ENCODE data around the gene GNG10. TPM values are rescaled to one million over a fixed set of nuclear protein-coding genes. Genes with fewer than 3 reads are reported as not detected.

GNG10 gene
- polyA plus RNA-seq, 1 experiment: 108 TPM

DNA sequence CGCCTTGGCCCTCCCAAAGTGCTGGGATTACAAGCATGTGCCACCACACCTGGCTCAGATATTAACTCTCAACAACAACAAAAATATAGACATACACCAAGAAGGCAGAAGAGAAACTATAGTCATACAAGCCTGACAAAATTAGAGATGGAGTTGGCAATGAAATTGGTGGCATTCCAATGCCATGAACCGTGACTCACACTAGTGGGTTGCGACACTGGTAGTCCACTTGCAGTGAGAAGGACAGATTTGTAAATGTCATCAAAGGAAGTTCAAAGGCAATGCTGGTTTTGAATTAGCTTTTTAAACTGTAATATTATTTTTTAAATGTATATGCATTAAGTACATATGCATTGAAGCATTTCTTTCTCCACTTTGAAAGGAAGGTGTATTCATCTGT is 38.8 kb upstream of the GNG10 start:
- no peak overlapping the region for H3K4me3 ChIP-seq (ENCODE audit: low read depth, low read length)
- CTCF ChIA-PET: interaction anchor here (1.3 kb wide), 1 partner anchor 24 kb away, joined by 3 read pairs; the partner anchor contains the start of gene PTGR1
- POLR2A ChIA-PET: interaction anchor here (1.0 kb wide), 1 partner anchor 9 kb away, joined by 4 read pairs; the partner anchor contains the start of gene DNAJC25
- no peak for DNase-seq (ENCODE audit: low read depth, low spot score)
- no peak overlapping the region for H3K27ac ChIP-seq (ENCODE audit: low read depth, low read length)
- H3K27me3 ChIP-seq (ENCODE audit: control insufficient read depth, insufficient read depth, low read length): no peaks in the 10 kb centered on the region
- no peak for TF ChIP-seq CTCF (IDR thresholded peaks at IDR 0.05; ENCODE audit: low read depth, low read length)
- H3K9me3 ChIP-seq (ENCODE audit: control insufficient read depth, insufficient read depth, low read length): no peaks in the 10 kb centered on the region; the same call in 1 of the 2 replicates

DNA sequence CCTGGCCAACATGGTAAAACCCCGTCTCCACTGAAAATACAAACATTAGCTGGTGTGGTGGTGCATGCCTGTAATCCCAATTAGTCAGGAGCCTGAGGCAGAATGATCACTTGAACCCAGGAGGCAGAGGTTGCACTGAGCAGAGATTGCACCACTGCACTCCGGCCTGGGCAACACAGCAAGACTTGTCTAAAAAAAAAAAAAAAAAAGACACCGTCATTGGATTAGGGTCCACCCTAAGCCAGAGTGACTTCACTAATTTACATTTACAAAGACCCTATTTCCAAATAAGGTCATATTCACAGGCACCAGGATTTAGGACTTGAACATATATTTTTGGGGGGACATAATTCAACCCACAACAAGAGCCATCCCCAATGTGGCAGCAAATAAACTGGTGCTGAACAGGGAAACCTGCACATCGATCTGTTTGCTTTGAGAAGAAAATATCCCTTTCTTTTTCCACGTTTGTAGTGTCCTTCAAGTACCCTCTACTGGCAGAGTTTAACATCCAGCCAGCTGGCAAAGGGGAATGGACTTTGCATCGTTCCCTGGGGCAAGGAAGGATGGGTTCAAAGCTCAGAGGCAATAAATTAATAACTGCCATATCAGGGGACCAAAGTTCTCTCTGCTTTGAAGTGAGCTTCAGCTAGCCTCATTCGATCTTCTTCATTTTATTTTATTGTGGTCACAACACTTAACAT is 34.0 kb upstream of the GNG10 start:
- CTCF ChIA-PET: no interaction called here
- no peaks in the 10 kb centered on the region for H3K27me3 ChIP-seq (ENCODE audit: control insufficient read depth, insufficient read depth, low read length)
- no peak overlapping the region for H3K4me3 ChIP-seq (ENCODE audit: low read depth, low read length)
- POLR2A ChIA-PET: no interaction called here
- H3K27ac ChIP-seq (ENCODE audit: low read depth, low read length): no peak overlapping the region
- TF ChIP-seq CTCF (IDR thresholded peaks at IDR 0.05; ENCODE audit: low read depth, low read length): no peak
- no peak for DNase-seq (ENCODE audit: low read depth, low spot score)
- H3K9me3 ChIP-seq (ENCODE audit: control insufficient read depth, insufficient read depth, low read length): no peaks in the 10 kb centered on the region

DNA sequence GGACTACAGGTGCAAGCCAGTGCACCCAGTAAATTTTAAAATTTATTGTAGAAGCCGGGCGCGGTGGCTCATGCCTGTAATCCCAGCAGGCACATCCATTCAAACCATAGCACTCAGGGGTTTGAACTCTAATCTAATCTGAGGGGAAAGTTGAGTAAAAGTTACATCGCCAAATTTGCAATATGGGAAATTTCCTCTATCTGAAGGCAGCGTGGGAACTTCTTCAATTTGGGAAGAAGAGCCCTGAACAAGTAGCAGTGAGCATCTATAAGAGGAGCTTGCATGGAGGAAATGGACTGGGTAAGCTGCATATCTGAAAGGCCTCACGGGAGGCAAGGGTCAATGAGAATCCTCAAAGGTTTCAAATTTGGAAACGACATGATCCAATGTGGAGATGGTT is 33.0 kb upstream of the GNG10 start:
- no peak for DNase-seq (ENCODE audit: low read depth, low spot score)
- Histone ChIP-seq H3K4me3 (ENCODE audit: low read depth, low read length) (no peak overlapping the region), H3K27ac (ENCODE audit: low read depth, low read length) (no peak overlapping the region), H3K9me3 (ENCODE audit: control insufficient read depth, insufficient read depth, low read length) (no peaks in the 10 kb centered on the region), H3K27me3 (ENCODE audit: control insufficient read depth, insufficient read depth, low read length) (no peaks in the 10 kb centered on the region)
- ChIA-PET POLR2A (interaction anchor here (0.6 kb wide), 1 partner anchor 18 kb away, joined by 4 read pairs; no protein-coding TSS in a partner anchor), CTCF (no interaction called here)
- no peak for TF ChIP-seq CTCF (IDR thresholded peaks at IDR 0.05; ENCODE audit: low read depth, low read length)

- no peak for DNase-seq (ENCODE audit: low read depth, low spot score)
- Histone ChIP-seq H3K4me3 (ENCODE audit: low read depth, low read length) (peak overlapping the region; percentile 92), H3K27ac (ENCODE audit: low read depth, low read length) (no peak overlapping the region), H3K27me3 (ENCODE audit: control insufficient read depth, insufficient read depth, low read length) (no peaks in the 10 kb centered on the region), H3K9me3 (ENCODE audit: control insufficient read depth, insufficient read depth, low read length) (no peaks in the 10 kb centered on the region)
- ChIA-PET CTCF (no interaction called here), POLR2A (interaction anchor here (0.6 to 1.8 kb wide), 13 partner anchors 12 to 749 kb away, joined by 3 to 13 read pairs (median 4); partner anchors contain the start of genes GNG10, HSDL2, PTGR1 and ZNF483)
- no peak for TF ChIP-seq CTCF (IDR thresholded peaks at IDR 0.05; ENCODE audit: low read depth, low read length)
These were observed 31.0 kb upstream of the GNG10 start for GRCh38 chr9:111630182-111630963.

GRCh38 chr9:111630964-111631213 is 30.5 kb upstream of the GNG10 start:
- ChIA-PET CTCF (no interaction called here), POLR2A (interaction anchor here (0.6 to 1.8 kb wide), 14 partner anchors 8 to 749 kb away, joined by 3 to 13 read pairs (median 4); partner anchors contain the start of genes GNG10, HSDL2, PTGR1 and ZNF483)
- no peak for DNase-seq (ENCODE audit: low read depth, low spot score)
- TF ChIP-seq CTCF (IDR thresholded peaks at IDR 0.05; ENCODE audit: low read depth, low read length): no peak
- peak overlapping the region; percentile 92 for H3K4me3 ChIP-seq (ENCODE audit: low read depth, low read length)
- no peak overlapping the region for H3K27ac ChIP-seq (ENCODE audit: low read depth, low read length)
- H3K27me3 ChIP-seq (ENCODE audit: control insufficient read depth, insufficient read depth, low read length): no peaks in the 10 kb centered on the region
- H3K9me3 ChIP-seq (ENCODE audit: control insufficient read depth, insufficient read depth, low read length): no peaks in the 10 kb centered on the region

Data from AG04450 (cell line).